GM12801 (cell line): Measurements from ENCODE around the gene UQCR10.

Experiments
- TF ChIP-seq, protein P1 (sequence below): IDR thresholded peaks from one replicate; pipeline ENCODE4 v1.5.1; 2011; ENCODE audit warnings: control low read depth; ENCODE audit not compliant: insufficient read length; ENCODE audit errors: extremely low read depth

UQCR10 gene

DNA sequence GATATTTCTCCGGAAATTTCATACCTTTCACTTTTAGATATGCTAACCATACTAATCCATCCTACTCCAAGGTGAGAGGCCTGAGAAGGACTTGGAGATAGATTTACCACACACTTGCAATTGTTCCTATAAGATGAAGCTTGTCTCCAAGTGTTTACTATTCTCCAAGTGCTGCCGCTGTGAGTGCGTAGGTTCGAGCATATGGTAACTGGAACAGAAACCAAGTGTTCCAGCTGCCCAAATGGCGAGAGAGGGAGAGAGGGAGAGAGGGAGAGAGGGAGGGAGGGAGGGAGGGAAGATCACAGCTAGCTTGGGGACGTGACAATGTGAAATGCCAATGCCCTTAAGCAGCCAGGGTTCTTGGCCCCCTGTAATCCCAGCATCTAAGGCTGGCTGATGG is 49.4 kb downstream of the UQCR10 start:
- TF ChIP-seq, protein P1, sequence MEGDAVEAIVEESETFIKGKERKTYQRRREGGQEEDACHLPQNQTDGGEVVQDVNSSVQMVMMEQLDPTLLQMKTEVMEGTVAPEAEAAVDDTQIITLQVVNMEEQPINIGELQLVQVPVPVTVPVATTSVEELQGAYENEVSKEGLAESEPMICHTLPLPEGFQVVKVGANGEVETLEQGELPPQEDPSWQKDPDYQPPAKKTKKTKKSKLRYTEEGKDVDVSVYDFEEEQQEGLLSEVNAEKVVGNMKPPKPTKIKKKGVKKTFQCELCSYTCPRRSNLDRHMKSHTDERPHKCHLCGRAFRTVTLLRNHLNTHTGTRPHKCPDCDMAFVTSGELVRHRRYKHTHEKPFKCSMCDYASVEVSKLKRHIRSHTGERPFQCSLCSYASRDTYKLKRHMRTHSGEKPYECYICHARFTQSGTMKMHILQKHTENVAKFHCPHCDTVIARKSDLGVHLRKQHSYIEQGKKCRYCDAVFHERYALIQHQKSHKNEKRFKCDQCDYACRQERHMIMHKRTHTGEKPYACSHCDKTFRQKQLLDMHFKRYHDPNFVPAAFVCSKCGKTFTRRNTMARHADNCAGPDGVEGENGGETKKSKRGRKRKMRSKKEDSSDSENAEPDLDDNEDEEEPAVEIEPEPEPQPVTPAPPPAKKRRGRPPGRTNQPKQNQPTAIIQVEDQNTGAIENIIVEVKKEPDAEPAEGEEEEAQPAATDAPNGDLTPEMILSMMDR: no peak

DNA sequence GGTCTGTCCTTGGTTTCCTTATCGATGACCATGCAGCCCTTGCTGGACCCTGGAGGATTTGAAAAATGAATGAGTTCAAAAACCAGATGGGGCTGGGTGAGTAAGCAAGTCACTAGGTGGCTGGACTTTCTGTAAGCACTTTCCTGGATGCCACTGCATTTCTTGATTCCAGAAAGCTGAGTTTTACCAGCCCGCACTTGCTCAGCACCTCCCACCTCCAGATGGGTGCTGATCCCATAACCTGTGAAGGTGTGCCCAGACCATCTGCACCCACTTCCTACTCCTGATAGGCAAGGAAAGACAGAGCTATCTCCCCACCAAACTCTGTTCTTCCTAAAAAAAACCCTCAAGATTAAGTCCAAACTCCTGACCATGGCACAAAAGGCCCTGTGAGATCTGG is 49.8 kb downstream of the UQCR10 start:
- TF ChIP-seq, protein P1: no peak

DNA sequence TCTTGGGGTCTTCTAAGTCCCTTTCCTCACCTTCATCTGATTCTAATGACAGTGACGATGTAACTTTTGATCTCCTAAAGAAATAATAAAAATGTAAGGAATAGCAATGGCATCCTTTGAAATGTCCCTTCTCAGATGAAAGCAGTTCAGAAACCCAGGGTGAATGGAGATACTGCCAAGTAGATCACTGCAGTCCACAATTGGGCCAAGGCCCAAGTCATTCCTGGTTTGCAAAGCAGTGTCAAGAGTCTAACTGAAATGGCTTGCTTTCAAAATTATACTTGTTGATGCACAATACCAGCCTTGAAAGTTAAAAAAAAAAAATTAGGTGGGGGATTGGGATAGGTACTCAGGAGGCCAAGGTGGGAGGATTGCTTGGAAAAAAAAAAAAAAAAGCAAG is 50.6 kb downstream of the UQCR10 start:
- TF ChIP-seq, protein P1: no peak

DNA sequence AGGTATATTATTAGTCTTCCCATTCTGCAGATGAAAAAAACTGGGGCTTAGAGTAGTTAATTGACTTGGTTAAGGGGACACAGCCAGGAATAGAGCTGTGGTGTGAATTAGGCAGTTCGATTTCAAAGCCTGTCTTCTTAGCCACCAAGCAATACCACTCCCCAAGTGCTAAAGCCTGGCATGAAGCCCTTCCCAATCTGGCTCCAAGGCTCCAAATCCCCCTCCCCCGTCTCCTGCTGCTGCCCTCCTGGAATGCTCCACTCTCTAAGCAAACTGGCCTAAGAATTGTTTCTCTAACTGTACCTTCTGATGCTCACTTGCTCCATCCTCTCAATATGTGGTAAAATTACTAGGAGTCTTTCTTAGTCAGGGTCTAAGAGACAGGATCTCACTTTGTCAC is 52.3 kb downstream of the UQCR10 start:
- TF ChIP-seq, protein P1: no peak
